IMR-90 (cell line): ENCODE data around the gene SFTA2. TPM values are rescaled to one million over a fixed set of nuclear protein-coding genes. Genes with fewer than 3 reads are reported as not detected.

Experiments
- ATAC-seq: fragments of 200-7000 bp; cut with Tn5 transposase; 2 replicates; pipeline ENCODE4 v1.9.1; 2020; ENCODE audit warnings: low read depth, mild to moderate bottlenecking, moderate library complexity
- BruUV-seq: library from RNA; stranded (reverse); fragments of 400-500 nt; replicated peaks from 2 replicates; lab custom pipeline; 2021; lab: Mats Ljungman, UMichigan
- CTCF ChIA-PET: fragments of 300-600 bp; formaldehyde crosslinking; extraction: SDS; loops from one replicate; lab custom pipeline; 2021; ENCODE audit warnings: antibody characterized with exemption; lab: Yijun Ruan, JAX
- POLR2A ChIA-PET: fragments of 300-600 bp; sonication (Branson Sonifier 250); formaldehyde crosslinking; loops from one replicate; lab custom pipeline; 2022; ENCODE audit warnings: antibody characterized with exemption; ENCODE audit not compliant: unreplicated experiment; lab: Charles Lee
- DNase-seq: peaks from one replicate; pipeline ENCODE4 v3.0.0; 2013
- H2AFZ ChIP-seq: replicated peaks from 2 replicates; pipeline ENCODE3; 2013; ENCODE audit warnings: low read length, mild to moderate bottlenecking; ENCODE audit not compliant: poor library complexity
- H2AK5ac ChIP-seq: 2 replicates; pipeline ENCODE4 v1.6.1; 2013; ENCODE audit warnings: low read depth, low read length, inconsistent platforms
- H2AK9ac ChIP-seq: replicated peaks from 2 replicates; pipeline ENCODE3; 2013; ENCODE audit warnings: mild to moderate bottlenecking, low read depth, low read length, moderate library complexity; ENCODE audit not compliant: poor library complexity
- H2BK120ac ChIP-seq: 2 replicates; pipeline ENCODE4 v1.6.1; 2013; ENCODE audit warnings: low read depth, low read length, inconsistent platforms
- H2BK15ac ChIP-seq: 3 replicates; pipeline ENCODE4 v1.6.1; 2013; ENCODE audit warnings: low read depth, low read length, inconsistent platforms
- H2BK20ac ChIP-seq: 2 replicates; pipeline ENCODE4 v1.6.1; 2013; ENCODE audit warnings: low read depth, mild to moderate bottlenecking, inconsistent platforms, low read length, moderate library complexity
- H2BK5ac ChIP-seq: 2 replicates; pipeline ENCODE4 v1.6.1; 2013; ENCODE audit warnings: mild to moderate bottlenecking, low read depth, low read length, inconsistent platforms; ENCODE audit not compliant: poor library complexity, severe bottlenecking
- H3K14ac ChIP-seq: replicated peaks from 2 replicates; pipeline ENCODE4 v1.6.1; 2013; ENCODE audit warnings: low read depth, low read length, inconsistent platforms
- H3K18ac ChIP-seq: 2 replicates; pipeline ENCODE4 v1.6.1; 2013; ENCODE audit warnings: low read depth, low read length, control low read depth
- H3K23ac ChIP-seq: 2 replicates; pipeline ENCODE4 v1.6.1; 2013; ENCODE audit warnings: low read depth, low read length, inconsistent platforms
- H3K27ac ChIP-seq: 2 replicates; pipeline ENCODE4 v1.5.1; 2013; ENCODE audit warnings: mild to moderate bottlenecking, control low read depth, low read length; ENCODE audit not compliant: insufficient read depth
- H3K27me3 ChIP-seq: 2 replicates; pipeline ENCODE4 v1.6.1; 2013; ENCODE audit warnings: low read length; ENCODE audit not compliant: control insufficient read depth, insufficient read depth
- H3K36me3 ChIP-seq: 2 replicates; pipeline ENCODE4 v1.6.1; 2013; ENCODE audit warnings: low read length, mixed read lengths; ENCODE audit not compliant: control insufficient read depth, insufficient read depth
- H3K4ac ChIP-seq: 2 replicates; pipeline ENCODE4 v1.6.1; 2013; ENCODE audit warnings: low read depth, low read length, inconsistent platforms
- H3K4me1 ChIP-seq: 2 replicates; pipeline ENCODE4 v1.6.1; 2013; ENCODE audit warnings: low read length, mixed read lengths; ENCODE audit not compliant: control insufficient read depth, insufficient read depth
- H3K4me2 ChIP-seq: 2 replicates; pipeline ENCODE4 v1.6.1; 2013; ENCODE audit warnings: low read depth, mild to moderate bottlenecking, control low read depth, low read length, moderate library complexity
- H3K4me3 ChIP-seq: 2 replicates; pipeline ENCODE4 v1.5.1; 2013; ENCODE audit warnings: low read depth, mild to moderate bottlenecking, control low read depth, low read length, moderate library complexity; ENCODE audit not compliant: insufficient read depth
- H3K56ac ChIP-seq: 2 replicates; pipeline ENCODE4 v1.6.1; 2013; ENCODE audit warnings: low read length, inconsistent platforms; ENCODE audit not compliant: insufficient read depth; ENCODE audit errors: extremely low read depth
- H3K79me1 ChIP-seq, 2 experiments: 2 replicates each; pipeline ENCODE4 v1.6.1; 2013; ENCODE audit warnings: low read length in 2 of 2, inconsistent platforms in 1 of 2, low read depth in 1 of 2
- H3K9ac ChIP-seq: 2 replicates; pipeline ENCODE4 v1.6.1; 2013; ENCODE audit warnings: low read depth, low read length, control low read depth
- H3K9me1 ChIP-seq: 2 replicates; pipeline ENCODE4 v1.6.1; 2013; ENCODE audit warnings: low read length, inconsistent platforms; ENCODE audit not compliant: insufficient read depth
- H3K9me3 ChIP-seq: 2 replicates; pipeline ENCODE4 v1.6.1; 2013; ENCODE audit warnings: low read length; ENCODE audit not compliant: control insufficient read depth, insufficient read depth
- H4K20me1 ChIP-seq: 2 replicates; pipeline ENCODE4 v1.6.1; 2013; ENCODE audit warnings: low read length, inconsistent platforms; ENCODE audit not compliant: insufficient read depth
- H4K5ac ChIP-seq: 2 replicates; pipeline ENCODE4 v1.6.1; 2013; ENCODE audit warnings: mild to moderate bottlenecking, low read depth, low read length, control low read depth
- H4K8ac ChIP-seq, 2 experiments: 2 replicates each; pipeline ENCODE4 v1.6.1; 2013; ENCODE audit warnings: low read depth in 2 of 2, low read length in 2 of 2, control low read depth in 1 of 2, inconsistent platforms in 1 of 2
- H4K91ac ChIP-seq: 2 replicates; pipeline ENCODE4 v1.6.1; 2013; ENCODE audit warnings: low read depth, low read length, inconsistent platforms; ENCODE audit not compliant: insufficient read depth
- CEBPB ChIP-seq: IDR thresholded peaks from 2 replicates; pipeline ENCODE4 v1.6.1; 2012; ENCODE audit warnings: low read depth, low read length, improper control_type of control experiment
- FOS ChIP-seq: fragments of 150-350 bp; IDR thresholded peaks from 2 replicates; pipeline ENCODE4 v1.6.1; 2016; ENCODE audit warnings: low read depth, low read length
- MAFK ChIP-seq: IDR thresholded peaks from 2 replicates; pipeline ENCODE4 v1.6.1; 2012; ENCODE audit warnings: low read depth, low read length, improper control_type of control experiment
- MAZ ChIP-seq: IDR thresholded peaks from 2 replicates; pipeline ENCODE4 v1.6.1; 2012; ENCODE audit warnings: low read depth, mild to moderate bottlenecking, low read length, improper control_type of control experiment, moderate library complexity, borderline replicate concordance
- RAD21 ChIP-seq: IDR thresholded peaks from 2 replicates; pipeline ENCODE4 v1.6.1; 2012; ENCODE audit warnings: low read length, improper control_type of control experiment
- RCOR1 ChIP-seq: IDR thresholded peaks from 2 replicates; pipeline ENCODE4 v1.6.1; 2012; ENCODE audit warnings: mild to moderate bottlenecking, low read length, improper control_type of control experiment; ENCODE audit not compliant: insufficient replicate concordance
- SMC3 ChIP-seq: fragments of 150-350 bp; IDR thresholded peaks from 2 replicates; pipeline ENCODE4 v1.6.1; 2016; ENCODE audit warnings: low read depth, mild to moderate bottlenecking, antibody characterized with exemption, low read length, moderate library complexity
- WGBS, 2 experiments: methylation state at CpG; one replicate each; pipeline versions ENCODE4 v1.1.5 to v1.1.7; 2013; ENCODE audit warnings: missing lambda C conversion rate in 2 of 2; ENCODE audit not compliant: insufficient read length in 1 of 2; ENCODE audit errors: extremely low coverage in 2 of 2; 5-methylcytosine and 5-hydroxymethylcytosine counted together
- dilution Hi-C: fragments of 300-500 bp; cut with HindIII; formaldehyde crosslinking; loops from one replicate; pipeline ENCODE4 v1.14.3; 2018; ENCODE audit warnings: low sequenced_read_pairs; ENCODE audit not compliant: unreplicated experiment
- in situ Hi-C: fragments of 300-500 bp; cut with MboI; formaldehyde crosslinking; loops from 3 replicates; pipeline ENCODE4 v1.14.3; 2019; ENCODE audit warnings: low sequenced_read_pairs, inconsistent platforms, mixed read lengths
- intact Hi-C: fragments of 100-400 bp; cut with micrococcal nuclease; formaldehyde crosslinking; loops from 2 replicates; pipeline ENCODE4 v1.10.0; 2022
- polyA plus RNA-seq, 3 experiments: library from polyadenylated mRNA; depleted of rRNA; stranded (reverse); fragments of >200 nt; gene quantifications; 2 replicates each; pipeline ENCODE4 v1.2.3, GENCODE V29; 2012; ENCODE audit warnings: low replicate concordance in 1 of 3
- total RNA-seq: library from RNA; depleted of rRNA; stranded (reverse); fragments of >200 nt; gene quantifications from 2 replicates; pipeline ENCODE4 v1.2.3, GENCODE V29; 2012
- TF ChIP-seq, protein P1 (sequence below): conservative IDR thresholded peaks from 2 replicates; pipeline ENCODE4 v1.5.1; 2012; ENCODE audit warnings: mild to moderate bottlenecking, low read depth, low read length, improper control_type of control experiment
- TF ChIP-seq, protein P2 (sequence below): fragments of 150-350 bp; IDR thresholded peaks from 2 replicates; pipeline ENCODE4 v1.6.1; 2016; ENCODE audit warnings: low read depth, mild to moderate bottlenecking, low read length, moderate library complexity, borderline replicate concordance

The SFTA2 gene
- total and polyA plus RNA-seq, 2 of the 4 experiments (the other 2 are of a cell fraction): not detected

DNA sequence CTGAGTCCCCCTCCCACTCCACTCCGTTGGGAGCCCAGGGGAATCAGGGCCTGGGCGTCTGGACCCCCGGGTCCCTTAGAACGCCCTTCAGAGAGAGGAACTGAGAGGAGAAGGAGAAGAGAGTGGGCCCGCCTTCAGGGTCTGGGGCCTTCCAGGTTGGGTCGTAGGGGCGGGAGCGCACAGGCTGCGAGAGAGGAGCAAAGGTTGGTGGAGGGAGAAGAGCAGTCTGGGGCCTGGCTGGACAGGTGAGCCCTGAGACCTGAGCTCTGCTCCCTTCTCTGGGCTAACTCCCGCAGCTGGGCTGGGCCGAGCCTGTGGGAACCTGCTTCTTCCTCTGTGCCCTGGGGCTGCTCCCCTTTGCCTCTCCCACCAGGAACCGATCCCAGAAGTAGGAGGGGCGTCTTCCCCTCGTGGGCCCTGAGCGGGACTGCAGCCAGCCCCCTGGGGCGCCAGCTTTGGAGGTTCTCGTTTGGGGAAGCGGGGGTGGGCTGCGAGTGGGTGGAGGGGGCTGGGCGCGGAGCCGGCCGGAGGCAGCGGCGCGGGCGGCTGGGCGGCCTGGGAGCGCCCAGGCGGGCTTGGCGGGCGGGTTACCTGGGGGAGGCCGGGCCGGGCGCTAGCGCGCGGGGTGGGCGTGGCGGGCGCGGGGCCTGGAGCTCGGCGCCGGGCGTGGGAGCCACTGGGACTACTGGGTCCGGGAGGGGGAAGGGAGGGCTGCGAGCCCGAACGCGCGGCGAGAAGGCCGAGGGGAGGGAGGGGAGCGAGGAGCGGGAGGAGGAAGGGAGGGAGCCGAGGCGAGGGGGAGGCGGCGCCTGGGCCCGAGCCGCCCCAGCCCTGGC is 48.1 kb downstream of the SFTA2 start, which contains the start of gene DDR1:
Gene DDR1, plus strand, starts transcription at position 835 of the 836 bp plus-strand sequence. CDS start 4,211 bp downstream, outside the sequence.
- peak within 1 kb of the TSS; percentile 86 for H3K23ac ChIP-seq
- peaks cover 47% of the 10 kb centered on the region for H3K4me1 ChIP-seq
- peak within 1 kb of the TSS; percentile 90 for H3K14ac ChIP-seq
- H4K91ac ChIP-seq: peak within 1 kb of the TSS; percentile 66
- peaks cover 15% of the 10 kb centered on the region for H3K9me1 ChIP-seq
- H2BK20ac ChIP-seq: no peak within 1 kb of the TSS
- 0 out of 2 replicates have a peak within 1 kb of the TSS, but pooled peaks have one; percentile 21 for H3K56ac ChIP-seq
- DNase-seq (peak; percentile 54), ATAC-seq (peak; percentile 72)
- no peaks in the 10 kb centered on the region for H4K20me1 ChIP-seq
- peak within 1 kb of the TSS; percentile 86 for H2AK5ac ChIP-seq
- peak within 1 kb of the TSS; percentile 82 for H2AFZ ChIP-seq
- peak within 1 kb of the TSS; percentile 56 for H2BK5ac ChIP-seq
- H3K4me2 ChIP-seq: peak within 1 kb of the TSS; percentile 96
- peak within 1 kb of the TSS; percentile 69 for H3K27ac ChIP-seq
- H3K18ac ChIP-seq: peak within 1 kb of the TSS; percentile 7
- H3K79me1 ChIP-seq: peaks cover 24 to 37% of the 10 kb centered on the region in 2 experiments
- CTCF ChIA-PET: interaction anchor here (1.2 kb wide), 1 partner anchor 30 kb away, joined by 3 read pairs; no protein-coding TSS in a partner anchor
- peak within 1 kb of the TSS; percentile 91 for H3K4ac ChIP-seq
- no peaks in the 10 kb centered on the region for H3K27me3 ChIP-seq
- H2AK9ac ChIP-seq: peak within 1 kb of the TSS; percentile 96
- H3K9ac ChIP-seq: peak within 1 kb of the TSS; percentile 66
- WGBS, 2 experiments: 0% methylated on average over 5 of the region's 62 CpGs; no CpG with 5 or more reads in 1 of the 2 experiments
- H4K8ac ChIP-seq: peak within 1 kb of the TSS; percentile 50 to 78; a peak in 3 of 4 replicates
- H2BK120ac ChIP-seq: peak within 1 kb of the TSS; percentile 82; the same call in 1 of the 2 replicates
- peak within 1 kb of the TSS; percentile 53; the same call in 1 of the 3 replicates for H2BK15ac ChIP-seq
- no peaks in the 10 kb centered on the region for H3K9me3 ChIP-seq
- POLR2A ChIA-PET: interaction anchor here (0.5 to 1.5 kb wide), 2 partner anchors 29 to 44 kb away, joined by 3 read pairs; no protein-coding TSS in a partner anchor
- peak within 1 kb of the TSS; percentile 81 for H3K4me3 ChIP-seq
- TF ChIP-seq, protein P1, sequence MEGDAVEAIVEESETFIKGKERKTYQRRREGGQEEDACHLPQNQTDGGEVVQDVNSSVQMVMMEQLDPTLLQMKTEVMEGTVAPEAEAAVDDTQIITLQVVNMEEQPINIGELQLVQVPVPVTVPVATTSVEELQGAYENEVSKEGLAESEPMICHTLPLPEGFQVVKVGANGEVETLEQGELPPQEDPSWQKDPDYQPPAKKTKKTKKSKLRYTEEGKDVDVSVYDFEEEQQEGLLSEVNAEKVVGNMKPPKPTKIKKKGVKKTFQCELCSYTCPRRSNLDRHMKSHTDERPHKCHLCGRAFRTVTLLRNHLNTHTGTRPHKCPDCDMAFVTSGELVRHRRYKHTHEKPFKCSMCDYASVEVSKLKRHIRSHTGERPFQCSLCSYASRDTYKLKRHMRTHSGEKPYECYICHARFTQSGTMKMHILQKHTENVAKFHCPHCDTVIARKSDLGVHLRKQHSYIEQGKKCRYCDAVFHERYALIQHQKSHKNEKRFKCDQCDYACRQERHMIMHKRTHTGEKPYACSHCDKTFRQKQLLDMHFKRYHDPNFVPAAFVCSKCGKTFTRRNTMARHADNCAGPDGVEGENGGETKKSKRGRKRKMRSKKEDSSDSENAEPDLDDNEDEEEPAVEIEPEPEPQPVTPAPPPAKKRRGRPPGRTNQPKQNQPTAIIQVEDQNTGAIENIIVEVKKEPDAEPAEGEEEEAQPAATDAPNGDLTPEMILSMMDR: no peak
- TF ChIP-seq RAD21 (no peak), MAFK (no peak), FOS (no peak), SMC3 (no peak), MAZ (peak; percentile 94), RCOR1 (no peak), CEBPB (no peak)
- TF ChIP-seq, protein P2, sequence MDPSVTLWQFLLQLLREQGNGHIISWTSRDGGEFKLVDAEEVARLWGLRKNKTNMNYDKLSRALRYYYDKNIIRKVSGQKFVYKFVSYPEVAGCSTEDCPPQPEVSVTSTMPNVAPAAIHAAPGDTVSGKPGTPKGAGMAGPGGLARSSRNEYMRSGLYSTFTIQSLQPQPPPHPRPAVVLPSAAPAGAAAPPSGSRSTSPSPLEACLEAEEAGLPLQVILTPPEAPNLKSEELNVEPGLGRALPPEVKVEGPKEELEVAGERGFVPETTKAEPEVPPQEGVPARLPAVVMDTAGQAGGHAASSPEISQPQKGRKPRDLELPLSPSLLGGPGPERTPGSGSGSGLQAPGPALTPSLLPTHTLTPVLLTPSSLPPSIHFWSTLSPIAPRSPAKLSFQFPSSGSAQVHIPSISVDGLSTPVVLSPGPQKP: no peak
- no TSS peak for BruUV-seq
- peaks cover under 1% of the 10 kb centered on the region; the same call in 1 of the 2 replicates for H3K36me3 ChIP-seq
- dilution Hi-C loops (no loop called here), intact Hi-C loops (no loop called here), in situ Hi-C loops (no loop called here)
- peak within 1 kb of the TSS; percentile 42 for H4K5ac ChIP-seq
